Measurements from ENCODE around the gene PAGR1. TPM values are rescaled to one million over a fixed set of nuclear protein-coding genes. Genes with fewer than 3 reads are reported as not detected.

Gene PAGR1
- total and polyA plus RNA-seq, 2 of the 8 experiments (the other 6 are each of a cell fraction or from before 2014, with no cell fraction given) = 35.4 to 56.4 TPM

GRCh38 chr16:29790183-29790948, 25.6 kb upstream of the PAGR1 start, which contains the start of gene KIF22:
TSS of gene KIF22 (plus strand) at chr16:29790751. CDS start at chr16:29790760, 9 bp downstream.
- H3K27me3 ChIP-seq (replicated peaks in 1 of 4; ENCODE audit: control insufficient read depth in 3 of 4, extremely low read depth in 1 of 4, insufficient read depth in 3 of 4, low read length in 3 of 4) = no peaks in the 10 kb centered on the region
- no peak for FAIRE-seq
- peak within 1 kb of the TSS; percentile 97 to 100 for H3K4me2 ChIP-seq (ENCODE audit: insufficient read depth in 1 of 2, low read depth in 2 of 2, low read length in 2 of 2)
- H3K56ac ChIP-seq (replicated peaks; ENCODE audit: insufficient read length, low read depth, low read length) = peak within 1 kb of the TSS; percentile 54
- peaks cover 0 to 11% (median 3%) of the 10 kb centered on the region in 4 experiments; a peak in 5 of 8 replicates for H3K36me3 ChIP-seq (ENCODE audit: control insufficient read depth in 2 of 4, insufficient read depth in 4 of 4, low read length in 3 of 4)
- H4K5ac ChIP-seq (ENCODE audit: insufficient read length, low read depth, low read length) = peak within 1 kb of the TSS; percentile 94
- H3K9ac ChIP-seq (replicated peaks in 1 of 4; ENCODE audit: extremely low read depth in 1 of 4, low read depth in 3 of 4, low read length in 3 of 4) = peak within 1 kb of the TSS; percentile 73 to 88 (median 85)
- H2AK5ac ChIP-seq (ENCODE audit: low read depth, low read length) = peak within 1 kb of the TSS; percentile 86; the same call in 1 of the 2 replicates
- H2AFZ ChIP-seq (ENCODE audit: low read length) = peak within 1 kb of the TSS; percentile 98
- peak within 1 kb of the TSS; percentile 67; the same call in 1 of the 2 replicates for H3K27ac ChIP-seq (ENCODE audit: low read depth, low read length)
- H3K23ac ChIP-seq (ENCODE audit: insufficient read length) = no peak within 1 kb of the TSS
- H2BK5ac ChIP-seq (ENCODE audit: low read depth, low read length) = peak within 1 kb of the TSS; percentile 97
- peaks cover 14% of the 10 kb centered on the region for H3K23me2 ChIP-seq (ENCODE audit: low read depth, low read length)
- H3K79me2 ChIP-seq (ENCODE audit: control insufficient read depth in 1 of 2, insufficient read depth in 2 of 2, low read length in 2 of 2) = peaks cover 28 to 48% of the 10 kb centered on the region in 2 experiments
- H3K4me3 ChIP-seq (ENCODE audit: extremely low read depth in 1 of 4, insufficient read depth in 2 of 4, low read depth in 3 of 4, low read length in 4 of 4) = peak within 1 kb of the TSS; percentile 92 to 98 (median 96)
- peak within 1 kb of the TSS; percentile 48 for H3K4ac ChIP-seq (replicated peaks; ENCODE audit: insufficient read length, low read depth, low read length)
- H3K79me1 ChIP-seq (ENCODE audit: low read depth, low read length) = peaks cover 12% of the 10 kb centered on the region; the same call in 1 of the 2 replicates
- H4K20me1 ChIP-seq (replicated peaks in 1 of 2; ENCODE audit: control insufficient read depth in 1 of 2, insufficient read depth in 2 of 2, low read length in 2 of 2) = peaks cover 3 to 14% of the 10 kb centered on the region in 2 experiments
- no peak within 1 kb of the TSS for H3K14ac ChIP-seq (ENCODE audit: insufficient read length)
- DNase-seq (ENCODE audit: low read depth in 1 of 2, low spot score in 2 of 2) = peak; percentile 95 to 99
- peak within 1 kb of the TSS; percentile 3; the same call in 1 of the 2 replicates for H2BK15ac ChIP-seq (ENCODE audit: low read length)
- whole genome bisulfite sequencing, 2 experiments (ENCODE audit: extremely low coverage in 1 of 2, insufficient coverage in 1 of 2, insufficient read length in 1 of 2, insufficient replicate concordance in 2 of 2, low coverage in 1 of 2, low lambda C conversion rate in 2 of 2, missing lambda C conversion rate in 1 of 2) = 3% methylated on average over 60 of the region's 67 CpGs; no CpG with 5 or more reads in 1 of the 2 experiments
- CTCF ChIA-PET (ENCODE audit: partially characterized antibody) = interaction anchor here (0.6 to 2.8 kb wide), 20 partner anchors 10 to 98 kb away, joined by 3 to 23 read pairs (median 6); partner anchors contain the start of genes CDIPT, MAZ, PAGR1 and ZG16
- peak within 1 kb of the TSS; percentile 87 for H4K8ac ChIP-seq (ENCODE audit: extremely low read depth, insufficient read depth, low read length)
- H2BK12ac ChIP-seq (ENCODE audit: low read depth, low read length) = peak within 1 kb of the TSS; percentile 75; the same call in 1 of the 2 replicates
- peak within 1 kb of the TSS; percentile 97 for H3K18ac ChIP-seq (ENCODE audit: extremely low read depth, low read length)
- POLR2A ChIA-PET (ENCODE audit: partially characterized antibody) = interaction anchor here (0.7 to 3.6 kb wide), 35 partner anchors 11 to 301 kb away, joined by 3 to 58 read pairs (median 5); partner anchors contain the start of genes C16orf54, CDIPT, PAGR1 and TBX6
- H2BK20ac ChIP-seq (ENCODE audit: low read length) = peak within 1 kb of the TSS; percentile 82; the same call in 1 of the 2 replicates
- H3K9me3 ChIP-seq (ENCODE audit: insufficient read depth in 2 of 2, low read depth in 1 of 2, low read length in 1 of 2) = no peaks in the 10 kb centered on the region
- H2BK120ac ChIP-seq (replicated peaks; ENCODE audit: low read depth, low read length) = no peak within 1 kb of the TSS
- H4K91ac ChIP-seq (replicated peaks; ENCODE audit: insufficient read length, low read length) = peak within 1 kb of the TSS; percentile 95
- H3K4me1 ChIP-seq (replicated peaks in 1 of 4; ENCODE audit: control insufficient read depth in 3 of 4, insufficient read depth in 4 of 4, low read length in 3 of 4) = peaks cover 3 to 16% (median 5%) of the 10 kb centered on the region in 4 experiments
- TF ChIP-seq HDAC6 (IDR thresholded peaks at IDR 0.05; ENCODE audit: low read depth, low read length) = no peak
- no peak for TF ChIP-seq BCL11A (IDR thresholded peaks at IDR 0.05; ENCODE audit: low read depth in 2 of 2, low read length in 2 of 2)
- peak; percentile 92 for TF ChIP-seq SP4 (IDR thresholded peaks at IDR 0.05; ENCODE audit: low read length)
- 0 out of 2 replicates have a peak, but pooled peaks have one; percentile 42 for TF ChIP-seq ATF3 (IDR thresholded peaks at IDR 0.05; ENCODE audit: insufficient read depth, low read depth, low read length)
- TF ChIP-seq USF2 (IDR thresholded peaks at IDR 0.05; ENCODE audit: low read length) = no peak
- peak; percentile 71 for TF ChIP-seq TAF7 (optimal IDR thresholded peaks at IDR 0.05; ENCODE audit: borderline replicate concordance, low read depth, low read length)
- peak; percentile 81 for TF ChIP-seq KDM4A (IDR thresholded peaks at IDR 0.05; ENCODE audit: low read depth, low read length, severe bottlenecking)
- peak; percentile 54 to 67 for TF ChIP-seq RAD21 (IDR thresholded peaks at IDR 0.05 in 1 of 2, conservative IDR thresholded peaks at IDR 0.05 in 1 of 2; ENCODE audit: low read depth in 2 of 2, low read length in 2 of 2)
